Measurements from ENCODE around the gene CATSPER2.
"Not testable (repeated sequence)": the region's sequence is repeated elsewhere in the genome, so short reads cannot be mapped to it uniquely, and the experiment has no call there.

Gene CATSPER2

GRCh38 chr15:43648649-43649429 is at the start of gene CATSPER2:
TSS of gene CATSPER2 (minus strand) at chr15:43648844. CDS start at chr15:43648061, 783 bp downstream.
- DNase-seq (ENCODE audit: low read depth, low spot score), result no peak

DNA sequence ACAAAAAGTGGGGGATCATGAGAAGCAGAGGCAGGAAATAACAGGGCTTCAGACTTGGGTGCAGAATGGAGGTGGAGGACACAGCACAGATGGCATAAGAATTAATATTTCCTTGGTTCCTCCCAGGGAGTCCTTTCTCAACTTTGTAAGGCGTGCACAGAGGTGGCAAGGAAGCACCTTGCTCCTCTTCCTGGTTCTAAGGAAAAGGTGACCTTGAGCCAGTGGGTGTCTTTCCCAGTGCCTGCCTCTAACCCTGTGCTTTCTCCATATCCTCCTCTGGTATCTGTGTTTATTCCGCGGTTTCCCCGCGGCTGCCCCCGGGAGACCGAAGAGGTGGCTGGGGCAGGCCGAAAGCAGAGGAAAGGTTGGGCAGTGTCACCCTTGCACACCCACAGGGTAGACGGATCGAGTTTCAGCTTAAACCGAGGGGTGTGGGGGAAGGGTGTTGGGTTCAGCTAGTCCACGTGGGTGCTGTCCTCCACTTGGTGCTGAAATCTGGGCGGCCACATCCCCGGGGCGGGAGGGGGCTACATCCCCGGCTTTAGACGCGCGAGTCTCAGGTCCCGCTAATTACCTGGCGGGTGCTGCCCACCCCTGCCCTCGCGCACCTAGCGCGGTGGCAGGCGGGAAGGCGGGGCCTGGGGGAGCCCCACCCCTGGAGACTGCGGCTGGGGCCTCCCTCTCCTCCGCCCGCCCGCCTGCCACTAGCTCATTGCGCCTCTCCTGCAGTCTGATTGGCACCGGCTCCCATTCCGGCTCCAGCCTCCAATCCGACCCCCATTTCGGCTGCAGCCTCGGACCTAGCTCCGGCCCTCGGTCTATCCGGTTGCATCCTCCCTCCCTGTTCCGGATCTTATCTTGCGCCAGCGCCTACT is 44.7 kb upstream of the CATSPER2 start, which contains the start of gene CKMT1A:
Gene CKMT1A (plus strand): TSS at position 712 of the 875 bp plus-strand sequence. CDS start 192 bp downstream, outside the sequence.
- not testable (repeated sequence) for DNase-seq (ENCODE audit: low read depth, low spot score)

GRCh38 chr15:43692679-43693078 is 44.0 kb upstream of the CATSPER2 start:
- DNase-seq (ENCODE audit: low read depth, low spot score), result not testable (repeated sequence)

DNA sequence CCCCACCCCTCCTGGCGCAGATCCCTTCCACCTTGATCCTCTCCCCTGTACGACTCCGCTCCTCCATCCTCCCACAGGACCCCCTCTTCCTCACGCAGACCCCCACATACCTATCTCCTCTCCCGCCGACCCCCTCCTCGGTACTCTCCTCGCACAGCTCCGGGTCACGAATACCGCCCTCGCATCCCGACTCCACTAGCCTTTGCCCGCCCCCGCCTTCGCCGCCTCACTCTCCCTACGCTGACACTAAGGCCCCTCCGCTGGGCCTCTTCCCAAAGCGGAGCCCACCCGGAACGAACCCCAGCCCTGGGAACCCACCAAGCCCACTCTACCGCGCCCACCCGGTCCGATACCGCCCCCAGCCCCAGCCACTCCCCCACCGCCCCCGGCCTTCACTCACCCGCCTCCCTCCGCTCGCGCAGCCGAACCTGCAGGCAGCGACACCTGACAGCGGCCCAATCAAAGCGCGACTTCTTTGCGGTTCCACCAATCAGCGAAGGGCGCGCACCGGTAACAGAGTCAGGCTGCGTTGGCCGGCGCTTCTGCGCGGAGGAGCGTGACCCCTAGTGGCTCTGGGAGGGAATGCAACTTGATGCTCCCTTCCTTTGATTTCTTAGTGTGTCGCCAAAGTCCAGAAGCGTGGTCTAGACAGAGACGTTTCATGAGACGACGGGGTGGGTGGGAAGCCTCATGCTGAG is 41.1 kb upstream of the CATSPER2 start:
- not testable (repeated sequence) for DNase-seq (ENCODE audit: low read depth, low spot score)

- DNase-seq (ENCODE audit: low read depth, low spot score), result not testable (repeated sequence)
Measured at GRCh38 chr15:43674175-43674574, 25.5 kb upstream of the CATSPER2 start.

GRCh38 chr15:43666177-43666576 is 17.5 kb upstream of the CATSPER2 start:
- DNase-seq (ENCODE audit: low read depth, low spot score), result not testable (repeated sequence)

- not testable (repeated sequence) for DNase-seq (ENCODE audit: low read depth, low spot score)
Measured at GRCh38 chr15:43663333-43663732, 14.7 kb upstream of the CATSPER2 start.

- DNase-seq (ENCODE audit: low read depth, low spot score), result not testable (repeated sequence)
Measured at GRCh38 chr15:43662293-43662692, 13.6 kb upstream of the CATSPER2 start.

DNA sequence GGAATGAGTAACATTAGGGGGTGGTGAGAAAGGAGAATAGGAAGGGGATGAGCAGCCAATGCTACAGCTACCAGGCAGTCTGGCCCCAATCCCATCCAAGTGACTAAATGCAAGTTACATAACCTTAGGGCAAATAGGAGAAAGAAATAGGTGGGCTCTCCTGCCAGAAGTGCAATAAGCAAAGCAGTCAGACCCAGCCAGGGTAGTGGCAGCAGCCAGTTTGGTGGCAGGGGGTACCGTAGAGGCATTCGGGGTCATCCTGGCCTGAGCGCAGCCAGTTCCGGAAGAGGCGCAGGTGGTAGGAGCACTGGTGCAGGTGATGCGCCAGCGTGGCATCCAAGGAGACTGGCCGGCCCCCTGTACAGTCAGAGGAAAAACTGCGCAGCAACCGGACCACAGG is 11.1 kb upstream of the CATSPER2 start:
- DNase-seq (ENCODE audit: low read depth, low spot score), result not testable (repeated sequence)

DNA sequence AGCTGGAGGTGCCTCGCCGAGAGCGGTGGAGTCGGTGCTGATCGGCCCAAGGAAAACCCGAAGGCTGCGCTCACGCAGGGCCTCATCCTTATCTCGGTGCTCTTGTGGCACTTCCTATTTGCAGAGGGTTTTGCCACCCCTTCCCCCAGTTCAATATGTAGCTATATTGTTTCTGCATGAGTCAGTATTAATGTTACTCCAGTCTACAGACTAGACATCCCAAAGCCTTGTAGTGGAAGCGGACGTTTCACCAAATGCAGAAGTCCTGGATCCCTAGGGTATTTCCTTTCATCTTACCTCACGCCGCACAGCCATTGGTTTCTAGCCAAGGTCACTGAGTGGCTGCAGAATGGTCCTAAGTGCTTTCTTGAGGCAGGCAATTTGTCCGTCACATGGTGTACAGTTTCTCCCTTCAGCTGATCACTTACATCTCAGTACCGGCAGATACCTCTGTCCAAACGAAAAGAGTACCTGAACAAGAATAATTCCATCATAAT is 834 bp upstream of the CATSPER2 start:
- not testable (repeated sequence) for DNase-seq (ENCODE audit: low read depth, low spot score)

DNA sequence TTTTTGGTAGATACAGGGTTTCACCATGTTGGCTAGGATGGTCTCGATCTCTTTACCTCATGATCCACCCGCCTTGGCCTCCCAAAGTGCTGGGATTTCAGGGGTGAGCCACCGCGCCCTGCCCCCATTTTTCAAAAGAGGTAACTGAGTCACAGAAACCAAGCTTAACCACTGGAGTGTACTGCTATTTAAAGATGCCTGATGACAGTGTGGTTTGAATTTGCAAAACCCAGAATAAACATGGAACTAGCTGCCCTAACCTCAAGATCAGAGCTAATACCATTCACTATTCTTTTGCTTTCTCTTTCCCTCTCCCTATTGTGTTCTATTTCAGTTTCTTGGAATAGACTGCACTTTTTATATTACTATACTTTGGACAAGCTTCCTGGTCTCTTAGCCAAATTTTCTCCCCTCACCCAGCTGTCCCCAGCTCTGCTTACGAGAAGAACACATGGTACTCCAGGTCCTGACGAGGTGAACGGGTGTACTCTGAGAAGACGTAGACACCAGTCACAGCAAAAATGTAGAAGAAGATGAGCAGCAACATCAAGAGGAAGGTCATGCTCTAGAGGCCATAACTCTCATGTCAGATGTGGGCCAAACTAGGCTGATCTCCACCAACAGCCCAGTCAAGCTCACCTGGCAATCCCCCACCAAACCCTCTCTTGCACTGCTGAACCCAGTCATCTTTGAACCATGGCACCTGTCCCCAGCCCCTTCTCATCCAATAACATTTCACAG is 10.0 kb downstream of the CATSPER2 start:
- DNase-seq (ENCODE audit: low read depth, low spot score), result not testable (repeated sequence)

DNA sequence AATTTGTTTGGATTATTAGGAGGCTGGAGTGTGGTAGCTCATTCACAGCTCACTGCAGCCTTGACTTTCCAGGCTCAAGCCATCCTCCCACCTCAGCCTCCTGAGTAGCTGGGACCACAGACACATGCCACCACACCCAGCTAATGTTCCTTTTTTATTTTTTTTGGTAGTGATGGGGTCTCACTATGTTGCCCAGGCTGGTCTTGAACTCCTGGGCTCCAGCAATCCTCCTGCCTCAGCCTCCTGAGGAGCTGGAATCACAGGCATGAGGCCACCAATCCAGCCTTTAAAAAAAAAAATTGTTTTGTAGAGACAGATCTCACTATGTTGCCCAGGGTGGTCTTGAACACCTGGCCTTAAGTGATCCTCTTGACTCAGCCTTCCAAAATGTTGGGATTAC is 21.7 kb downstream of the CATSPER2 start:
- DNase-seq (ENCODE audit: low read depth, low spot score), result not testable (repeated sequence)

GRCh38 chr15:43625106-43625505 is 23.5 kb downstream of the CATSPER2 start:
- DNase-seq (ENCODE audit: low read depth, low spot score), result no peak

DNA sequence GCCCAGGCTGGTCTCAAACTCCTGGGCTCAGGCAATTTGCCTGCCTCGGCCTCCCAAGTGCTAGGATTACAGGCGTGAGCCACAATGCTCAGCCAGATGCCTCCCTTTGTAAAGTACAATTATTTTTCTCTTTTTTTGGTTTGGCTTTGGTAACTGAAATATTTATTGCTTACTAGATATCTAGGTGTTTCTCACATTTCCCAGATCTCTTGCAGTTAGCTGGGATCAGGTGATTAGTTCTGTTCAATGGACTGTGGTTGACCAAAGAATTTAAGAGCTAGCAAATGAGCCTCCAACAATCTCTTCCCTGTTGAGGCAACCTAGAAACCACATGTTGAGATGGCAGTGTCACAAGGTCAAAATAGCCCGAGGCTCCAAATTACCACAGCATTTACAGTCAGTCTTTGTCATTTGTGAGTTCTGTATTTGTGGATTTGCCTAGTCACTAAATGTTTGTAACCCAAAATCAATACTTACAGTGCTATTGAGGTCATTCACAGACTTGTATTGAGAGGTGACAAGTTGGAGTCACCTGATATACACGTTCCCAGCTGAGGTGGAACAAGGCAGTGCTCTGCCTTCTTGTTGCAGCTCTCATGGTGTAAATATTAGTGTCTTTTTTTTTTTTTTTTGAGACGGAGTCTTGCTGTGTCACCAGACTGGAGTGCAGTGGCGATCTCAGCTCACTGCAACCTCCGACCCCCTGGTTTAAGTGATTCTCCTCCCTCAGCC is 26.4 kb downstream of the CATSPER2 start:
- DNase-seq (ENCODE audit: low read depth, low spot score), result not testable (repeated sequence)

GRCh38 chr15:43618700-43619099 is 29.9 kb downstream of the CATSPER2 start, which contains the start of gene STRC:
TSS of gene STRC (minus strand) at chr15:43618800. CDS start at chr15:43618722, 78 bp downstream.
- DNase-seq (ENCODE audit: low read depth, low spot score), result not testable (repeated sequence)

- not testable (repeated sequence) for DNase-seq (ENCODE audit: low read depth, low spot score)
Measured at GRCh38 chr15:43617750-43618149, 30.9 kb downstream of the CATSPER2 start.

DNA sequence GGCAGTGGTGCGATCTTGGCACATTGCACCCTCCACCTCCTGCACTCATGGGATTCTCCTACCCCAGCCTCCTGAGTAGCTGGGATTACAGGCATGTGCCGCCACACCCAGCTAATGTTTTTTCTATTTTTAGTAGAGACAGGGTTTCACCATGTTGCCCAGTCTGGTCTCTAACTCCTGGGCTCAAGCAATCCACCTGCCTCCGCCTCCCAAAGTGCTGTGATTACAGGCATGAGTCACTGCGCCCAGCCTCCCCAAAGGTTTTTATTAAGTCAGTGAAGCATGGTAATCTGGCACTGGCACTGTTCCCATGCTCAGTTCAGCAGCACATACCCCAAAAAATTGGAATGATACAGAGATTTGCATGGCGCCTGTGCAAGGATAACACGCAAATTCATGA is 46.4 kb downstream of the CATSPER2 start:
- DNase-seq (ENCODE audit: low read depth, low spot score), result not testable (repeated sequence)

- not testable (repeated sequence) for DNase-seq (ENCODE audit: low read depth, low spot score)
Measured at GRCh38 chr15:43600200-43600599, 48.4 kb downstream of the CATSPER2 start.

GRCh38 chr15:43599131-43599530 is 49.5 kb downstream of the CATSPER2 start:
- not testable (repeated sequence) for DNase-seq (ENCODE audit: low read depth, low spot score)

Data from activated naive CD8-positive, alpha-beta T cell treated with anti-CD3 and anti-CD28 coated beads, Interleukin-2, amount 50 U/mL, for 16 hours (primary cell).